GM18861 (cell line): ENCODE results near the gene MYO15A.

Experiments used
- ATAC-seq: cut with Tn5 transposase; IDR thresholded peaks from one replicate; pipeline ENCODE4 v1.9.1; 2021; ENCODE audit not compliant: unreplicated experiment

MYO15A gene

GRCh38 chr17:18157354-18157985 lies 48.9 kb downstream of the MYO15A start:
- ATAC-seq: no peak

GRCh38 chr17:18158022-18158600 lies 49.6 kb downstream of the MYO15A start:
- ATAC-seq: no peak

GRCh38 chr17:18159551-18160120 lies 51.1 kb downstream of the MYO15A start:
- no peak for ATAC-seq

GRCh38 chr17:18160128-18160856 lies 51.7 kb downstream of the MYO15A start:
- no peak for ATAC-seq

- ATAC-seq: peak; percentile 37
These were observed 52.9 kb downstream of the MYO15A start for GRCh38 chr17:18161207-18162145.

GRCh38 chr17:18163547-18163946 lies 55.0 kb downstream of the MYO15A start:
- no peak for ATAC-seq

- no peak for ATAC-seq
These were observed 58.3 kb downstream of the MYO15A start for GRCh38 chr17:18166894-18167293.

- no peak for ATAC-seq
These were observed 58.9 kb downstream of the MYO15A start for GRCh38 chr17:18167421-18167820.

GRCh38 chr17:18172531-18173278 lies 64.1 kb downstream of the MYO15A start:
- ATAC-seq: no peak

GRCh38 chr17:18173740-18174139 lies 65.2 kb downstream of the MYO15A start:
- ATAC-seq: no peak

- ATAC-seq: no peak
These were observed 67.6 kb downstream of the MYO15A start for GRCh38 chr17:18176176-18176575.

GRCh38 chr17:18177133-18177532 lies 68.6 kb downstream of the MYO15A start:
- no peak for ATAC-seq

GRCh38 chr17:18177722-18178121 lies 69.2 kb downstream of the MYO15A start:
- ATAC-seq: no peak

- no peak for ATAC-seq
These were observed 70.6 kb downstream of the MYO15A start for GRCh38 chr17:18179196-18179595.

- ATAC-seq: no peak
These were observed 71.2 kb downstream of the MYO15A start for GRCh38 chr17:18179804-18180203.

- no peak for ATAC-seq
These were observed 72.8 kb downstream of the MYO15A start for GRCh38 chr17:18181358-18181757.

- no peak for ATAC-seq
These were observed 73.8 kb downstream of the MYO15A start for GRCh38 chr17:18182110-18182977.

- peak; percentile 20 for ATAC-seq
These were observed 74.4 kb downstream of the MYO15A start for GRCh38 chr17:18182978-18183333.
